Right lobe of liver (tissue), 4 donors: ENCODE measurements around the gene IL18RAP.

Experiments used
- POLR2A ChIP-seq: fragments of 450-650 bp; IDR thresholded peaks from one replicate; pipeline ENCODE4 v1.6.1; 2017; ENCODE audit warnings: antibody characterized with exemption, mild to moderate bottlenecking
- TF ChIP-seq, protein P1 (sequence below), 4 donors: fragments of 200-600 bp in 3 of 4; fragments of 450-650 bp in 1 of 4; IDR thresholded peaks; one replicate each; pipeline versions ENCODE4 v1.5.1 to v1.8.0; 2016 to 2022; ENCODE audit warnings: antibody characterized with exemption in 4 of 4, mild to moderate bottlenecking in 2 of 4
- donor health status: DM: no; HTN: no; CAD: no.
- donor health status: DM: no; HTN: no; CAD: no.
- donor health status: DM: no; HTN: yes; CAD: no.

DNA sequence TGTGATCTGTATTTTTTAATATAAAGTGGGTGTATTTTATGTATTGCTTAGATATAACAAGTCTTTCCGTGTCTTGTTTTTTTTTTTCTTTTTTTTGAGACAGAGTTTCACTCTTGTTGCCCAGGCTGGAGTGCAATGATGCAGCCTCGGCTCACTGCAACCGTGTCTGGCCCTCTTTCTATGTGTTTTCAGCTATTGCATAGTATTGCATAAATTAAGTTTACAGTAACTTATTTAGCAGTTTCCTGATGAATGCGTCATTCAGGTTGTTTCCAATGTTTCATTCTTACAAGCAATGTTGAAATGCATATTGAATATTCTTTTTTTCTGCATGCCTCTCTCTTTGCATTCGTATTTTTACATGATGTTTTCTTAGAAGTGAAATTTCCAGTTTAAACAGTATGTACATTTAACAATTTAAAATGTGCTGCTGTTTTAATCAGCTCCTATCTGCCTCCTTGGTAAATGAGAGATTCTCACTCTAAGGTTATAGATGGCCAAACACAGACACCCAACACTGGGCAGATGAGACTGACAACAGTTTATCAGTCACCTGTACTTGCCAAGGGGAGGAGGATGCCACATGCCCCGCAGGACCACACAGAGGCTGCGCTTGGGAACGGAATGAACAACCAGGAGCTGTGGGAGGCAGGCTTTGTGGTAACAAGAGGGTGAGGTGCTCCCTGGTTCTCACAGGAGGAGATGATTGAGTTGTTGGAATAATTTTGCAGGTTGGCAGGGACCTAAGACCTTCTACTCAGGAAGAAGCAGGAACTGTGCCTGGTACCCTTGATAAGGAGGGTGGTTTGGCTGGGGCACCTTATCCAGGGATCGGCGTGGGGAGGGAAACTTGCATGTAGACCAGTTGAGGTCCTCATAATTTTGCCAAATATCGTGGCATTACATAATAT lies 57.6 kb downstream of the IL18RAP start:
- TF ChIP-seq POLR2A: no peak
- TF ChIP-seq, protein P1, sequence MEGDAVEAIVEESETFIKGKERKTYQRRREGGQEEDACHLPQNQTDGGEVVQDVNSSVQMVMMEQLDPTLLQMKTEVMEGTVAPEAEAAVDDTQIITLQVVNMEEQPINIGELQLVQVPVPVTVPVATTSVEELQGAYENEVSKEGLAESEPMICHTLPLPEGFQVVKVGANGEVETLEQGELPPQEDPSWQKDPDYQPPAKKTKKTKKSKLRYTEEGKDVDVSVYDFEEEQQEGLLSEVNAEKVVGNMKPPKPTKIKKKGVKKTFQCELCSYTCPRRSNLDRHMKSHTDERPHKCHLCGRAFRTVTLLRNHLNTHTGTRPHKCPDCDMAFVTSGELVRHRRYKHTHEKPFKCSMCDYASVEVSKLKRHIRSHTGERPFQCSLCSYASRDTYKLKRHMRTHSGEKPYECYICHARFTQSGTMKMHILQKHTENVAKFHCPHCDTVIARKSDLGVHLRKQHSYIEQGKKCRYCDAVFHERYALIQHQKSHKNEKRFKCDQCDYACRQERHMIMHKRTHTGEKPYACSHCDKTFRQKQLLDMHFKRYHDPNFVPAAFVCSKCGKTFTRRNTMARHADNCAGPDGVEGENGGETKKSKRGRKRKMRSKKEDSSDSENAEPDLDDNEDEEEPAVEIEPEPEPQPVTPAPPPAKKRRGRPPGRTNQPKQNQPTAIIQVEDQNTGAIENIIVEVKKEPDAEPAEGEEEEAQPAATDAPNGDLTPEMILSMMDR (IDR thresholded peaks at IDR 0.05): no peak
